Fibroblast of lung (primary cell): Measurements from ENCODE around the gene MYRIP. TPM values are rescaled to one million over a fixed set of nuclear protein-coding genes. Genes with fewer than 3 reads are reported as not detected.

Source experiments
- DNase-seq, 2 donors: peaks; one replicate each; pipeline versions ENCODE4 v3.0.0 to v3.0.0-alpha.2; 2010; ENCODE audit warnings: low read depth in 2 of 2
- H2AFZ ChIP-seq: 2 replicates; pipeline ENCODE4 v1.5.1; 2012; ENCODE audit warnings: low read length, control low read depth, inconsistent platforms
- H3K27ac ChIP-seq: 2 replicates; pipeline ENCODE4 v1.5.1; 2011; ENCODE audit warnings: low read length, control low read depth; ENCODE audit not compliant: insufficient read depth
- H3K27me3 ChIP-seq: 2 replicates; pipeline ENCODE4 v1.5.1; 2011; ENCODE audit warnings: mild to moderate bottlenecking, low read length; ENCODE audit not compliant: control insufficient read depth, insufficient read depth
- H3K36me3 ChIP-seq: 2 replicates; pipeline ENCODE4 v1.5.1; 2011; ENCODE audit warnings: low read length; ENCODE audit not compliant: control insufficient read depth, insufficient read depth
- H3K4me1 ChIP-seq: 2 replicates; pipeline ENCODE4 v1.5.1; 2011; ENCODE audit warnings: low read length; ENCODE audit not compliant: control insufficient read depth, insufficient read depth; ENCODE audit errors: extremely low read depth
- H3K4me2 ChIP-seq: 2 replicates; pipeline ENCODE4 v1.5.1; 2011; ENCODE audit warnings: low read length, control low read depth; ENCODE audit not compliant: insufficient read depth; ENCODE audit errors: extremely low read depth
- H3K4me3 ChIP-seq, 4 experiments: fragments of 200-600 bp in 1 of 4; sonication (generic) in 1 of 4; replicated peaks in 1 of 4; 2 replicates each; pipeline ENCODE4 v1.5.1; 2011 to 2016; ENCODE audit warnings: low read length in 4 of 4, low read depth in 3 of 4, mild to moderate bottlenecking in 3 of 4, control low read depth in 2 of 4, inconsistent platforms in 1 of 4, mixed read lengths in 1 of 4; ENCODE audit not compliant: insufficient read depth in 1 of 4; ENCODE audit errors: control extremely low read depth in 1 of 4
- H3K79me2 ChIP-seq: 2 replicates; pipeline ENCODE4 v1.5.1; 2012; ENCODE audit warnings: mild to moderate bottlenecking, low read length, inconsistent platforms; ENCODE audit not compliant: control insufficient read depth, insufficient read depth
- H3K9ac ChIP-seq: 2 replicates; pipeline ENCODE4 v1.5.1; 2011; ENCODE audit warnings: mild to moderate bottlenecking, low read length, control low read depth; ENCODE audit not compliant: insufficient read depth
- H3K9me3 ChIP-seq: 2 replicates; pipeline ENCODE4 v1.5.1; 2012; ENCODE audit warnings: low read depth, low read length; ENCODE audit not compliant: control insufficient read depth, insufficient read depth
- H4K20me1 ChIP-seq: 2 replicates; pipeline ENCODE4 v1.5.1; 2011; ENCODE audit warnings: low read length; ENCODE audit not compliant: control insufficient read depth, insufficient read depth; ENCODE audit errors: extremely low read depth
- EZH2 ChIP-seq: IDR thresholded peaks from 2 replicates; pipeline ENCODE4 v1.5.1; 2012; ENCODE audit warnings: low read length, control low read depth, mild to moderate bottlenecking; ENCODE audit errors: missing control alignments
- polyA plus RNA-seq, 2 donors: library from polyadenylated mRNA; depleted of rRNA in 1 of 2; stranded (reverse) in 1 of 2; unstranded in 1 of 2; fragments of >200 nt; gene quantifications; 2 replicates each; pipeline ENCODE4 v1.2.1, GENCODE V29; 2011 to 2012; ENCODE audit warnings: missing spikeins in 1 of 2
- total RNA-seq: library from RNA; depleted of rRNA; stranded (reverse); fragments of >200 nt; gene quantifications from 2 replicates; pipeline ENCODE4 v1.2.1, GENCODE V29; 2014
- TF ChIP-seq, protein P1 (sequence below), 2 donors: IDR thresholded peaks in 1 of 2; conservative IDR thresholded peaks in 1 of 2; 1 replicate in 1 of 2; 2 replicates in 1 of 2; pipeline ENCODE4 v1.5.1; 2011 to 2012; ENCODE audit warnings: low read length in 2 of 2, control low read depth in 1 of 2, inconsistent platforms in 1 of 2, low read depth in 1 of 2, mild to moderate bottlenecking in 1 of 2

MYRIP gene
- total and polyA plus RNA-seq, 2 donors (not counting 1 experiment from before 2014, with no cell fraction given) = 0.02 TPM; not detected in 1

DNA sequence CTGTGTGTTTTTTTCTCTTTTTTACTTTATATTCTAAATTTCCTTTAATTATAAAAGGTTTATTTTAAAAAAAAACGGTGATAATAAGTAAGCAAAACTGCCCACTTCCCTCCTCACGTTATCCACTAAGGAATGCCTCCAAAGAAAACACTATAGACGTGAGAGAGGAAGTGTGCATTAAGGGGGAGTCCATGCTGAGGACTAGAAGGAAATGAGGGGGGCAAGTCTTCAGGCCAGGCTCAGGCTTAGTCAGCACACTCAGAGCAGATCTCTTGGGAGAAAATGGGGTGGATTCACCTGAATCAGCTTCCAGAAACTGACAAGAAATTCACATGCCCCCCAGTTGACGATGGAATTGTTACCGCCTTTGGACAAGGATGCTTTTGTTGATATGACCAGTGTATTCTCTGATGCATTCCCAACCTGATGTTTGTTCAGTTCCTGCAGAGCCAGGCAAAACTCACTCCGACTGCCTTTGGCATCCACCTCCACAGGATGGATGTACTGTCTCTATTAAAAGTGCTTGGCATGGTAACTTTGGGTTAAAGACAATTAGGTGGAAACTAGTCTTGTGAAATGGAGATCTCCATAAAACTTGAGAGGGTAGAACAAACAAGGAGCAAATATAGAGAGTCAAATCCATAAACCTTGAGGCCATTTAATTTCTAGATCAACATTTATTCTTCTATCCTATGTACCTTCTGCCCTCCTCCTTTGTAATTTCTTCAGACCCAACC, 167.8 kb downstream of the MYRIP start:
- Histone ChIP-seq H3K36me3 (no peaks in the 10 kb centered on the region), H3K9me3 (no peaks in the 10 kb centered on the region), H3K9ac (no peak overlapping the region), H3K4me2 (no peak overlapping the region), H4K20me1 (no peaks in the 10 kb centered on the region), H3K4me1 (no peaks in the 10 kb centered on the region), H3K27me3 (no peaks in the 10 kb centered on the region), H3K27ac (no peak overlapping the region), H2AFZ (no peak overlapping the region), H3K79me2 (no peaks in the 10 kb centered on the region), H3K4me3 (no peak overlapping the region)
- no peak for DNase-seq
- no peak for TF ChIP-seq EZH2
- TF ChIP-seq, protein P1, sequence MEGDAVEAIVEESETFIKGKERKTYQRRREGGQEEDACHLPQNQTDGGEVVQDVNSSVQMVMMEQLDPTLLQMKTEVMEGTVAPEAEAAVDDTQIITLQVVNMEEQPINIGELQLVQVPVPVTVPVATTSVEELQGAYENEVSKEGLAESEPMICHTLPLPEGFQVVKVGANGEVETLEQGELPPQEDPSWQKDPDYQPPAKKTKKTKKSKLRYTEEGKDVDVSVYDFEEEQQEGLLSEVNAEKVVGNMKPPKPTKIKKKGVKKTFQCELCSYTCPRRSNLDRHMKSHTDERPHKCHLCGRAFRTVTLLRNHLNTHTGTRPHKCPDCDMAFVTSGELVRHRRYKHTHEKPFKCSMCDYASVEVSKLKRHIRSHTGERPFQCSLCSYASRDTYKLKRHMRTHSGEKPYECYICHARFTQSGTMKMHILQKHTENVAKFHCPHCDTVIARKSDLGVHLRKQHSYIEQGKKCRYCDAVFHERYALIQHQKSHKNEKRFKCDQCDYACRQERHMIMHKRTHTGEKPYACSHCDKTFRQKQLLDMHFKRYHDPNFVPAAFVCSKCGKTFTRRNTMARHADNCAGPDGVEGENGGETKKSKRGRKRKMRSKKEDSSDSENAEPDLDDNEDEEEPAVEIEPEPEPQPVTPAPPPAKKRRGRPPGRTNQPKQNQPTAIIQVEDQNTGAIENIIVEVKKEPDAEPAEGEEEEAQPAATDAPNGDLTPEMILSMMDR (conservative IDR thresholded peaks at IDR 0.05 in 1 of 2, IDR thresholded peaks at IDR 0.05 in 1 of 2; ENCODE audit: low read depth in 1 of 2, low read length in 2 of 2) = no peak

DNA sequence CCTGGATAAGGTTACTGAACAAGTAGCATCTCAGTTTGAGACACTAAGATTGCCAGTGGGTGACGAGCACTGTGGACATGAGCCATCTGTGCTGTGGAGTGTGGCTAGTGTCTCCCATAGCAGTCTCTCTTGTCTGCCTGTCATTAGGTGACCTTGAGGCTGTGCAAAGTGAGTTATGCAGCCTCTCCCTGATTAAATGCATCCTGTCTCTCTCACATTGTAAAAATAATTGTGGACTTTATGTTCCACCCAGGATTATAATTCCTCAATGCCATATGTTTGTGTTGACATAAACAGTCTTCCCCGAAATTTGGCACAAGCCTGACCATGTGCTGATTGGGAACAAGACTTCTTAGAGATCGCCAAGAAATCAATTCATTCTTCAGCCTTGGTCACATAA, 168.9 kb downstream of the MYRIP start:
- TF ChIP-seq, protein P1 (conservative IDR thresholded peaks at IDR 0.05 in 1 of 2, IDR thresholded peaks at IDR 0.05 in 1 of 2; ENCODE audit: low read depth in 1 of 2, low read length in 2 of 2) = no peak
- TF ChIP-seq EZH2 = no peak

GRCh38 chr3:39980058-39980457, 170.6 kb downstream of the MYRIP start:
- Histone ChIP-seq H3K36me3 (no peaks in the 10 kb centered on the region), H3K9me3 (no peaks in the 10 kb centered on the region), H3K4me3 (no peak overlapping the region), H3K27ac (no peak overlapping the region), H3K4me2 (no peak overlapping the region), H4K20me1 (no peaks in the 10 kb centered on the region), H3K9ac (no peak overlapping the region), H3K79me2 (no peaks in the 10 kb centered on the region), H2AFZ (no peak overlapping the region), H3K4me1 (no peaks in the 10 kb centered on the region), H3K27me3 (no peaks in the 10 kb centered on the region)
- DNase-seq = no peak
- TF ChIP-seq, protein P1 (conservative IDR thresholded peaks at IDR 0.05 in 1 of 2, IDR thresholded peaks at IDR 0.05 in 1 of 2; ENCODE audit: low read depth in 1 of 2, low read length in 2 of 2) = no peak
- no peak for TF ChIP-seq EZH2

More for the DNA sequence above, 168.9 kb downstream of the MYRIP start:
- Histone ChIP-seq H3K79me2 (no peaks in the 10 kb centered on the region), H3K27me3 (no peaks in the 10 kb centered on the region), H2AFZ (no peak overlapping the region), H3K4me2 (no peak overlapping the region), H3K27ac (no peak overlapping the region), H3K9me3 (no peaks in the 10 kb centered on the region), H3K4me3 (no peak overlapping the region), H4K20me1 (no peaks in the 10 kb centered on the region), H3K4me1 (no peaks in the 10 kb centered on the region), H3K36me3 (no peaks in the 10 kb centered on the region), H3K9ac (no peak overlapping the region)
- DNase-seq = no peak
